ENCODE results near the gene WNT7A. TPM values are rescaled to one million over a fixed set of nuclear protein-coding genes. Genes with fewer than 3 reads are reported as not detected.

Gene WNT7A
- total and polyA plus RNA-seq, 4 donors = 1.7 to 4.8 (median 2.0) TPM

GRCh38 chr3:13849018-13849417, 30.9 kb downstream of the WNT7A start:
- ATAC-seq (ENCODE audit: insufficient read depth, low FRiP score) = no peak
- WGBS, 2 donors = 69 to 71% methylated on average over 5 of the region's 5 CpGs

GRCh38 chr3:13846716-13847570, 32.9 kb downstream of the WNT7A start:
- 78 to 86% methylated on average over 16 of the region's 16 CpGs for whole genome bisulfite sequencing, 2 donors
- no peaks in the 10 kb centered on the region for H3K36me3 ChIP-seq (ENCODE audit: control insufficient read depth in 4 of 4, insufficient read depth in 4 of 4, low read length in 4 of 4)
- ATAC-seq (ENCODE audit: insufficient read depth, low FRiP score) (no peak), DNase-seq (no peak)
- H3K9me3 ChIP-seq (ENCODE audit: control insufficient read depth in 4 of 4, insufficient read depth in 3 of 4, low read length in 3 of 4) = no peaks in the 10 kb centered on the region
- no peak overlapping the region for H3K4me3 ChIP-seq
- no peak overlapping the region for H3K9ac ChIP-seq (ENCODE audit: insufficient read depth in 1 of 2, low read length in 2 of 2)
- H3K4me1 ChIP-seq (ENCODE audit: control insufficient read depth in 5 of 5, insufficient read depth in 5 of 5, low read length in 5 of 5) = peaks cover 0 to 5% (median 0%) of the 10 kb centered on the region in 5 donors
- no peak for TF ChIP-seq CTCF (IDR thresholded peaks at IDR 0.05; ENCODE audit: control extremely low read depth, extremely low read depth)
- no peaks in the 10 kb centered on the region for H3K27me3 ChIP-seq (ENCODE audit: control insufficient read depth in 3 of 3, insufficient read depth in 3 of 3, low read length in 2 of 3)
- no peak overlapping the region for H3K27ac ChIP-seq (ENCODE audit: low read depth in 1 of 2, low read length in 1 of 2)

More at GRCh38 chr3:13849018-13849417, 30.9 kb downstream of the WNT7A start:
- Histone ChIP-seq H3K9ac (ENCODE audit: insufficient read depth in 1 of 2, low read length in 2 of 2) (no peak overlapping the region), H3K4me3 (no peak overlapping the region), H3K9me3 (ENCODE audit: control insufficient read depth in 4 of 4, insufficient read depth in 3 of 4, low read length in 3 of 4) (no peaks in the 10 kb centered on the region), H3K27me3 (ENCODE audit: control insufficient read depth in 3 of 3, insufficient read depth in 3 of 3, low read length in 2 of 3) (no peaks in the 10 kb centered on the region), H3K27ac (ENCODE audit: low read depth in 1 of 2, low read length in 1 of 2) (no peak overlapping the region), H3K36me3 (ENCODE audit: control insufficient read depth in 4 of 4, insufficient read depth in 4 of 4, low read length in 4 of 4) (no peaks in the 10 kb centered on the region), H3K4me1 (ENCODE audit: control insufficient read depth in 5 of 5, insufficient read depth in 5 of 5, low read length in 5 of 5) (peaks cover 0 to 5% (median 0%) of the 10 kb centered on the region in 5 donors)
- TF ChIP-seq CTCF (IDR thresholded peaks at IDR 0.05; ENCODE audit: control extremely low read depth, extremely low read depth) = no peak
- DNase-seq = no peak

- peaks cover 0 to 5% (median 0%) of the 10 kb centered on the region in 5 donors for H3K4me1 ChIP-seq (ENCODE audit: control insufficient read depth in 5 of 5, insufficient read depth in 5 of 5, low read length in 5 of 5)
- H3K27me3 ChIP-seq (ENCODE audit: control insufficient read depth in 3 of 3, insufficient read depth in 3 of 3, low read length in 2 of 3) = no peaks in the 10 kb centered on the region
- no peak overlapping the region for H3K27ac ChIP-seq (ENCODE audit: low read depth in 1 of 2, low read length in 1 of 2)
- no peaks in the 10 kb centered on the region for H3K9me3 ChIP-seq (ENCODE audit: control insufficient read depth in 4 of 4, insufficient read depth in 3 of 4, low read length in 3 of 4)
- no peak for TF ChIP-seq CTCF (IDR thresholded peaks at IDR 0.05; ENCODE audit: control extremely low read depth, extremely low read depth)
- DNase-seq (no peak), ATAC-seq (ENCODE audit: insufficient read depth, low FRiP score) (no peak)
- H3K9ac ChIP-seq (ENCODE audit: insufficient read depth in 1 of 2, low read length in 2 of 2) = no peak overlapping the region
- no peaks in the 10 kb centered on the region for H3K36me3 ChIP-seq (ENCODE audit: control insufficient read depth in 4 of 4, insufficient read depth in 4 of 4, low read length in 4 of 4)
- 85 to 91% methylated on average over 2 of the region's 2 CpGs for WGBS, 2 donors
- H3K4me3 ChIP-seq = no peak overlapping the region
Measured at GRCh38 chr3:13846238-13846637, 33.6 kb downstream of the WNT7A start.
